Measurements from ENCODE around the gene GSG1. TPM values are rescaled to one million over a fixed set of nuclear protein-coding genes. Genes with fewer than 3 reads are reported as not detected.

Gene GSG1
- total RNA-seq, 4 donors from 2014 or later: not detected

DNA sequence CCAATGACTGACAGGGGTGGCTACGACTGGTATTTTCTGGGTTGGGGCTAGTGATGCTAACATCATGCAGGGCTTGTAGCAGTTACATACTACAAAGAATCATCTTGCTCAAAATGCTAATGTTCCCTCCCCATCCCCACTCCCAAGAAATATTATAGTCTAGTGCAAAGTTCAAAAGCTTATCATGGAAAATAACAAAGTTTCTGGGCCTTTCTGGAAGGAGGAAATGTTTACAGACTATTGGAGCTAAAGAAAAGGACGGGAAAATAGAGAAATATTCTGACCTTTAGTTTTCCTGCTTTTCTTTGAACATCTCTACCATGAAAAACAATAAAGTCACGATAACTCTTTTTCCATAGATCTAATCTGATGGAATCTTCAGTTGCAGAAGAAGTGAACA is 23.2 kb downstream of the GSG1 start:
- WGBS, 2 donors (ENCODE audit: low coverage in 1 of 2): 87 to 94% methylated on average over 2 to 3 of the region's 3 CpGs
- no peak for ATAC-seq
- H3K36me3 ChIP-seq: peaks cover 0 to 66% of the 10 kb centered on the region in 2 donors
- H3K9me3 ChIP-seq: no peaks in the 10 kb centered on the region
- H3K27me3 ChIP-seq: no peaks in the 10 kb centered on the region
- no peak overlapping the region for H3K4me3 ChIP-seq
- no peak overlapping the region for H3K27ac ChIP-seq
- TF ChIP-seq POLR2AphosphoS5 (IDR thresholded peaks at IDR 0.05) (no peak), CTCF (IDR thresholded peaks at IDR 0.05) (no peak), POLR2A (IDR thresholded peaks at IDR 0.05) (no peak), EP300 (IDR thresholded peaks at IDR 0.05) (no peak)
- no peaks in the 10 kb centered on the region for H3K4me1 ChIP-seq

GRCh38 chr12:13079440-13079906 is 24.0 kb downstream of the GSG1 start:
- H3K4me1 ChIP-seq: no peaks in the 10 kb centered on the region
- 75 to 100% methylated on average over 2 to 6 of the region's 8 CpGs for WGBS, 2 donors (ENCODE audit: low coverage in 1 of 2)
- no peak for TF ChIP-seq EP300 (IDR thresholded peaks at IDR 0.05)
- TF ChIP-seq POLR2A (IDR thresholded peaks at IDR 0.05): no peak
- TF ChIP-seq CTCF (IDR thresholded peaks at IDR 0.05): no peak
- TF ChIP-seq POLR2AphosphoS5 (IDR thresholded peaks at IDR 0.05): no peak
- H3K27me3 ChIP-seq: no peaks in the 10 kb centered on the region
- ATAC-seq: peak; percentile 65
- H3K36me3 ChIP-seq: peaks cover 0 to 68% of the 10 kb centered on the region in 2 donors
- no peak overlapping the region for H3K4me3 ChIP-seq
- H3K9me3 ChIP-seq: no peaks in the 10 kb centered on the region
- H3K27ac ChIP-seq: no peak overlapping the region

GRCh38 chr12:13075786-13076570 is 27.5 kb downstream of the GSG1 start:
- H3K4me3 ChIP-seq: no peak overlapping the region
- no peaks in the 10 kb centered on the region for H3K9me3 ChIP-seq
- no peaks in the 10 kb centered on the region for H3K4me1 ChIP-seq
- no peak overlapping the region for H3K27ac ChIP-seq
- H3K36me3 ChIP-seq: peaks cover 0 to 72% of the 10 kb centered on the region in 2 donors
- no peaks in the 10 kb centered on the region for H3K27me3 ChIP-seq
- WGBS, 2 donors (ENCODE audit: low coverage in 1 of 2): 89 to 98% methylated on average over 5 of the region's 12 CpGs
- TF ChIP-seq POLR2A (IDR thresholded peaks at IDR 0.05) (no peak), POLR2AphosphoS5 (IDR thresholded peaks at IDR 0.05) (no peak), EP300 (IDR thresholded peaks at IDR 0.05) (no peak), CTCF (IDR thresholded peaks at IDR 0.05) (no peak)
- ATAC-seq: no peak

DNA sequence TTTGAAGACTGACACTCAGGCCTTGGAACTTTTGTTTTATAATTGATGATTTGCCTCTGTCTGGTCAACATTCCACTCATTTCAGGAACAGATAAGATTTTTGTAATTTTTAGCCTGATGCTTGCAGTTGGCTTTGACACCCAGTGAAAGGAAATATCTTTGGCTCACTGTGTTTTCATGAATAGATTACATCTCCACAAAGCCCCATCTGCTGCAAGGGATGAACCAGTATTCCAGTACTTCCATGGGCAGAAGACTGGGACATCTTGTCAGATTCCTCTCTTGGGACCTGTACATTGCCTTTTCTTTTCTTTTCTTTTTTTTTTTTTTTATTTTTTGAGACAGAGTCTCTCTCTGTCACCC is 28.4 kb downstream of the GSG1 start:
- Histone ChIP-seq H3K36me3 (peaks cover 0 to 72% of the 10 kb centered on the region in 2 donors), H3K4me3 (no peak overlapping the region), H3K4me1 (no peaks in the 10 kb centered on the region), H3K9me3 (no peaks in the 10 kb centered on the region), H3K27me3 (no peaks in the 10 kb centered on the region), H3K27ac (no peak overlapping the region)
- ATAC-seq: no peak
- no peak for TF ChIP-seq POLR2AphosphoS5 (IDR thresholded peaks at IDR 0.05)
- TF ChIP-seq EP300 (IDR thresholded peaks at IDR 0.05): no peak
- TF ChIP-seq POLR2A (IDR thresholded peaks at IDR 0.05): no peak
- TF ChIP-seq CTCF (IDR thresholded peaks at IDR 0.05): no peak
